ENCODE measurements around the gene NEUROG1. TPM values are rescaled to one million over a fixed set of nuclear protein-coding genes. Genes with fewer than 3 reads are reported as not detected.

The NEUROG1 gene
- total RNA-seq, 1 donor from 2014 or later, result 0.04 TPM

DNA sequence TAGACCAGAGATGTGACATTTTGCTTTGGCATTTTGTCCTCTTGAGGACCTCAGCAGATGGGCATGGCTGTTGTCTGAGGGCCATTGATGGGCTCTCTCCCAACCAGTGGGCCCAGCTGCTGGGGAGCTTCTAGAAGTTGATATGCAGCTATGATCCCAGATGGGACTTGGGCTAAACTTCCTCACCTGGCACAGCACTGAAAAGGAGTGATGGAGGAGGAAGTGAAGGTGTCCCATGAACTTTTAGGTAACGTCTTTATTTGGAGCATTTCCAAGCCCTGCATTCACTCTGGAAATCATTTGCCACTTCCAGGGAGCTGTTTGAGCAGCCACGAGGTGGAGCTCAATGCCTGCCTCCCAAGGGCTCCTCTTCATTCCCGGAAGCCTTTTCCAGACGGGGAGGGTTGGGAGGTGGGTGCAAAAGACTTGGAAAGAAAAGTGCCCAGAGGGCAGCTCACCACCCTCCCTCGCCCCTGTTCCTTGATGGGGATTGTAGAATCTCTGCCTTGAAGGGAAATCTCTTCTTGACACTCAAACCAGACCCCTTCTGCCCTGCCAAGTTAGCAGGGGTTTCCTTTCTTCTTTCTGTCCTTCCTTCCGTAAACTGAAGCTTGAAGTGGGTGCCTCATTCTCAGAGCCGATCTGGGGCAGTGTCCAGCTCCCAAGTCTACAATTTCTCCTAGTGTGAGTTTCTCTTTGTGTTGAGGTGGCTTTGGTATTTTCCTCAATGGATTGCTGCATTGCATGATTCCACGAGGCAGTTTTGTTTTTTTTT lies 18.1 kb upstream of the NEUROG1 start:
- Histone ChIP-seq H3K36me3 (ENCODE audit: control insufficient read depth, insufficient read depth, low read length) (no peaks in the 10 kb centered on the region), H3K4me3 (ENCODE audit: low read depth, low read length) (no peak overlapping the region), H3K27me3 (ENCODE audit: control insufficient read depth, insufficient read depth, low read length) (peaks cover 45% of the 10 kb centered on the region)
- TF ChIP-seq, protein P1, sequence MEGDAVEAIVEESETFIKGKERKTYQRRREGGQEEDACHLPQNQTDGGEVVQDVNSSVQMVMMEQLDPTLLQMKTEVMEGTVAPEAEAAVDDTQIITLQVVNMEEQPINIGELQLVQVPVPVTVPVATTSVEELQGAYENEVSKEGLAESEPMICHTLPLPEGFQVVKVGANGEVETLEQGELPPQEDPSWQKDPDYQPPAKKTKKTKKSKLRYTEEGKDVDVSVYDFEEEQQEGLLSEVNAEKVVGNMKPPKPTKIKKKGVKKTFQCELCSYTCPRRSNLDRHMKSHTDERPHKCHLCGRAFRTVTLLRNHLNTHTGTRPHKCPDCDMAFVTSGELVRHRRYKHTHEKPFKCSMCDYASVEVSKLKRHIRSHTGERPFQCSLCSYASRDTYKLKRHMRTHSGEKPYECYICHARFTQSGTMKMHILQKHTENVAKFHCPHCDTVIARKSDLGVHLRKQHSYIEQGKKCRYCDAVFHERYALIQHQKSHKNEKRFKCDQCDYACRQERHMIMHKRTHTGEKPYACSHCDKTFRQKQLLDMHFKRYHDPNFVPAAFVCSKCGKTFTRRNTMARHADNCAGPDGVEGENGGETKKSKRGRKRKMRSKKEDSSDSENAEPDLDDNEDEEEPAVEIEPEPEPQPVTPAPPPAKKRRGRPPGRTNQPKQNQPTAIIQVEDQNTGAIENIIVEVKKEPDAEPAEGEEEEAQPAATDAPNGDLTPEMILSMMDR (IDR thresholded peaks at IDR 0.05; ENCODE audit: insufficient read depth, low read length, poor library complexity, severe bottlenecking), result peak; percentile 45
- DNase-seq (ENCODE audit: low read depth), result no peak

DNA sequence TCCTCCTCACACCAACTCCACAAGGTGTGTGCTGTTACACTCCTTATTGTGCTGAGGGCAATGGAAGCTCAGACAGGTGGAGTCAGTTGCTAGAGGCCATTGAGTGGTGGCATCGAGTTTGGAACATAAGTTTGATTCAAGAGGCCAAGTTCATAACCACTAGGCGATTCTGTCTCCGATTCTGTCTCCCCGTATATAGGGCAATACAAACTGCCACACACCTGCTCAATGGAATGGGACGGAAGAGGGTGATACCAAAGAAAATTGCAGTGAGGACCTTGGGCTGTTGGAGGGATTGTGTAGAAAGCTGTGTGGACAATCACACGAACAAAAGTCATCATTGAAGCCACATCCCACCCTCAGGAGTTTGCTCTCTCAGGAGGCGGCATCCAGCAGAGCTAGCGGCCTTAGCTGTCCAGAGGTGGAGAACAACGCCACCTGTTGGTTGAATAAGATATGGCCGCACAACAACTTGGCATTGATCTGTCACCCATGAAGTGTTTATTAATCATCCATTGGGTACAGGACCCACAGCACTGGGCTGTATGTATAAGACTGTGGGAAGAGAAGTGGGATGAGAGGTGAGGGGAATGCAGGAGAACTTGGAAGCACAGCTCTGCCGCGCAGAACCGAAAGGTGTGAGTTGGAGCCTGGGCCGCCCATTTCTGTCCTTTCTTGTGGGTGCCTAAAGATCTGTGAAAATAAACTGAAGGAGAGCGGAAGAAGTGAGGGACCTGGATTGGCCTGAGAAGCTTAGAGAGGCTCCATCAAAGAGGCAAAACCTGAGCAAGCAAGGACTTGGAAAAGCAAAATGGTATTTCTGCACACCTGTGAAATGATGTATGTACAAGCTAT lies 16.1 kb upstream of the NEUROG1 start:
- Histone ChIP-seq H3K4me3 (ENCODE audit: low read depth, low read length) (no peak overlapping the region), H3K27me3 (ENCODE audit: control insufficient read depth, insufficient read depth, low read length) (peaks cover 58% of the 10 kb centered on the region)

DNA sequence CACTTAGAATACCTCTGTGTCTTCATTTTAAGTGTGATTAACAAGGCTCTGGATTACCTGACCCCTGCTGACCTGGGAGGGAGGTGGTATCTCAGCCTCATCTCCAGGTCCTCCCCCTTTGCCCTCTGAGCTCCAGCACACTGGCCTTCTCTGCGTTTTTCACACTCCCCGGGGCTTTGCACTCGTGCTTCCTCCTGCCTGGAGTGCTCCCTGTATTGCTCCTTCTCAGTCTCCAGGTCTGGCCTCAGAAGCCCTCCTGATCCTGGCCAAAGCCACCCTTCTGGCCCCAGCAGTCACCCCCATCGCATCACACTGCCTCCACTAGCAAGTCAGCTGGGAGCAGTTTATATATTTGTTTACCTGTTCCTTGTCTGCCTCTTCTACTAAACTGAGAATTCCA lies 13.6 kb upstream of the NEUROG1 start:
- TF ChIP-seq, protein P1 (IDR thresholded peaks at IDR 0.05; ENCODE audit: insufficient read depth, low read length, poor library complexity, severe bottlenecking), result no peak
- no peak overlapping the region for H3K4me3 ChIP-seq (ENCODE audit: low read depth, low read length)
- H3K36me3 ChIP-seq (ENCODE audit: control insufficient read depth, insufficient read depth, low read length), result no peaks in the 10 kb centered on the region
- H3K27me3 ChIP-seq (ENCODE audit: control insufficient read depth, insufficient read depth, low read length), result peaks cover 74% of the 10 kb centered on the region
- no peak for DNase-seq (ENCODE audit: low read depth)

More for the DNA sequence above, 16.1 kb upstream of the NEUROG1 start:
- H3K36me3 ChIP-seq (ENCODE audit: control insufficient read depth, insufficient read depth, low read length), result no peaks in the 10 kb centered on the region
- TF ChIP-seq, protein P1 (IDR thresholded peaks at IDR 0.05; ENCODE audit: insufficient read depth, low read length, poor library complexity, severe bottlenecking), result peak; percentile 76
- no peak for DNase-seq (ENCODE audit: low read depth)

DNA sequence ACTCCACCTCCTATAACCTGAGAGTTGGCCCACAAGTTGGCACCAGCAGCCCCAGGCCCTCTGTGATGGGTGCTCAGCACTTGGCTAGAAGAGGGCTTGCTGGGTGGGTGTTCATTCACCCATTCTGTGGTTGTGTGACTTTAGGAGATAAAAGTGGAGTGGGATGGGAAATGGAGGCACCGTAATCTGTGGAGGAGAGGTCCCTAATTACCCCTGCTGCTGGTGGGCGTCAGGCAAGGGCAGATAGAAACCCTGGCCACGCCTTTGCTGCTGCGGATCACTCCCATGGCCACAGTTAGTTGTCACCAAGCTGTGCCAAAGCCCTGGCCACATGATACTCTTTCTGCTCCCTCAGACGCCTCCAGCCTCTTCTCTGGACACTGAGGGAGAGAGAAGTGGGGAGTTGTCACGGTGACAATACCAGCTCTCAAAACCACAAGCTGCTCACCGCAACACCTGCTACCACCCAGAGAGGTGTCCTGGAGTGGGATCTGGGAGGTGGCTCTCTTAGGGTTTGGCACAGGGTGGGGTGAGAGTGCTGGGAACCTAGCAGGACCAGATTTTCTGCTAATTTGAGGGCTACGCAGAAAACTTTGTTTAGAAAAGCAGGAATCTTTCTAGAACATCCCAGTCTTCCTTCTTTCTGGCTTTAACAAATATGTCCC lies 12.0 kb upstream of the NEUROG1 start:
- Histone ChIP-seq H3K36me3 (ENCODE audit: control insufficient read depth, insufficient read depth, low read length) (no peaks in the 10 kb centered on the region), H3K4me3 (ENCODE audit: low read depth, low read length) (no peak overlapping the region), H3K27me3 (ENCODE audit: control insufficient read depth, insufficient read depth, low read length) (peaks cover 82% of the 10 kb centered on the region)
- DNase-seq (ENCODE audit: low read depth), result no peak
- TF ChIP-seq, protein P1 (IDR thresholded peaks at IDR 0.05; ENCODE audit: insufficient read depth, low read length, poor library complexity, severe bottlenecking), result no peak

DNA sequence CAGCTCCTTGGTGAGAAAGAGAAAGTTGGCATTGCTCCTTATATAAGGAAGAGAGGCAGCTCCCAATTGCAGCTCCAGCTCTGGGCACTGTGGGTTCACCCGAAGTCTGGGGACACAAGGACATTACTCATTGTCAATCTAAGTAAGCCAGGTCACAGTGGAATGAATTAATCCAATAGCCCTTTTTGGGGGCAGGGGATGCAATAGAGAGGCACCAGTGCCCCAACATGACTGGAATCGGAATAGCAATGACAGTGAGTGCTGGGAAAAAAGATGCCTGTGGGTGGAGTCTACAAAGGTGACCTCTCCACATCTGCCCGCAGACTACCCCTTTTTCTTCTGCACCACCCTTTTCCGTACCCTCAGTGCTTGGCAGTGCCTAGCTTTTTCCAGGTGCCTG lies 11.1 kb upstream of the NEUROG1 start:
- TF ChIP-seq, protein P1 (IDR thresholded peaks at IDR 0.05; ENCODE audit: insufficient read depth, low read length, poor library complexity, severe bottlenecking), result no peak
- Histone ChIP-seq H3K36me3 (ENCODE audit: control insufficient read depth, insufficient read depth, low read length) (no peaks in the 10 kb centered on the region), H3K27me3 (ENCODE audit: control insufficient read depth, insufficient read depth, low read length) (peaks cover 83% of the 10 kb centered on the region), H3K4me3 (ENCODE audit: low read depth, low read length) (no peak overlapping the region)
- no peak for DNase-seq (ENCODE audit: low read depth)
